Inferior parietal cortex (tissue), 1 donor: ENCODE results near the gene PXMP4.
A peak's percentile ranks its signal among the peaks of the same experiment; 100 is the strongest.

ENCODE experiments used
- DNase-seq: peaks from one replicate; pipeline ENCODE4 v3.0.0-alpha.2; 2016; ENCODE audit errors: extremely low spot score

Gene PXMP4

DNA sequence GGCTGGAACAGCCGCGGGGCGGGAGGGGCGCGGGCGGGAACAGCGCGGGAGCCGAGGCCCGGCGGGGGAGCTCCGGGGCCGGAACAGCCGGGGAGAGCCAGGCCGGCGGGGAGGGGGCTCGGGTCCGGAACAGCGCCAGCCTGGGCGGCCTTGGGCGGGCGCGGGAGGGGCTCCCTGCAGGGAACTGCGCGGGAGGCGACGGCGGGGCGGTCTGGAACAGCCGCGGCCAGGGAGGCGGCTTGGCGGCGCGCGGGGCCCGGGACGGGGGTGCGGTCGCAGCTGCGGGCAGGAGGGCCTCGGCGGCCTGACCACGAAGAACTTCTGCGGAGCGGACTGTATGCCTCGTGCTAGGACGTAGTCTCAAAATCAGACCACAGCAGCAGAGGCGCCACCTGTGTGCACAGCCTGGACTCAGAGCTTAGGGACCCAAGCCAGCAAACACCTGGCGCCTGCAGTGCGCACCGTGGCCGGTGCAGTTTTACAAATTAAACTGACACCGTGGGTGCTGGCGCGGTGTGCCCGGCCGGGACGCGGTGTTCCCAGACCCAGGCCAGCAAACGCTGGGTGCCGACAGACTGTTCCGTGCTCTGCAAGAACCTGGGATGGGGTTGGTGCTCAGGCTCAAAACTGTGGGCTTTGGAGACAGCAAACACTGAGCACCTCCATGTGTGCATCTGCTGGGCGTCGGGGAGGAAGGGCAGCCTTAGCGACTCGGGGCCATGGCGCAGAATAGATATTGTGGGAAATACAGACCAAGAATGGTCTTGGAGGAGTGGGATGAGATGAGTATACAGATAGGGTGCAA, 12.3 kb upstream of the PXMP4 start:
- peak; percentile 76 for DNase-seq

DNA sequence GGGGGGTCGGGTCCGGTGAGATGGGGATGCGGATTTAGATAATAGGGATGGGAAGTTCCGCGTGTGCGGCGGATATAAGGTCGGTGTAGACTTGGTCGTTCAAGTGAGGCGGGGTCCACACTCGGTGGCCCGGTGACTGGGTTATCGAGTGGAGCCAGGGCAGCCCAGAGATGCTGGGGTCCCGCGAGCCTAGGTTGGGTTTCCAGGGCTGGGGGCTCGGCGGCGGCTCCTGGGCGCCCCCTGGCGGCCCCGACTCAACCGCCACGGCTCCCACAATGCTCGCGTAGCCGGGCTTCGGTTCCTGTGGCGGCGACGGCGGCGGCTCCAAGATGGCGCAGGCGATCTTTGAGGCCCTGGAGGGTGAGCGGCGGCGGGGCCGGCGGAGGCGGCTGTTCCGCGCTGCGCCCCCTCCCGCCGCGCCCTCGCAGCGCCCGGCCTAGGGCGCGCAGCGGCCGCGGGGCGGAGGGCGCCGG, 11.6 kb upstream of the PXMP4 start, which contains the start of gene ZNF341:
ZNF341 (plus strand) TSS at position 304 of the 473 bp plus-strand sequence; CDS start at position 330, 26 bp downstream.
- DNase-seq = peak; percentile 83

DNA sequence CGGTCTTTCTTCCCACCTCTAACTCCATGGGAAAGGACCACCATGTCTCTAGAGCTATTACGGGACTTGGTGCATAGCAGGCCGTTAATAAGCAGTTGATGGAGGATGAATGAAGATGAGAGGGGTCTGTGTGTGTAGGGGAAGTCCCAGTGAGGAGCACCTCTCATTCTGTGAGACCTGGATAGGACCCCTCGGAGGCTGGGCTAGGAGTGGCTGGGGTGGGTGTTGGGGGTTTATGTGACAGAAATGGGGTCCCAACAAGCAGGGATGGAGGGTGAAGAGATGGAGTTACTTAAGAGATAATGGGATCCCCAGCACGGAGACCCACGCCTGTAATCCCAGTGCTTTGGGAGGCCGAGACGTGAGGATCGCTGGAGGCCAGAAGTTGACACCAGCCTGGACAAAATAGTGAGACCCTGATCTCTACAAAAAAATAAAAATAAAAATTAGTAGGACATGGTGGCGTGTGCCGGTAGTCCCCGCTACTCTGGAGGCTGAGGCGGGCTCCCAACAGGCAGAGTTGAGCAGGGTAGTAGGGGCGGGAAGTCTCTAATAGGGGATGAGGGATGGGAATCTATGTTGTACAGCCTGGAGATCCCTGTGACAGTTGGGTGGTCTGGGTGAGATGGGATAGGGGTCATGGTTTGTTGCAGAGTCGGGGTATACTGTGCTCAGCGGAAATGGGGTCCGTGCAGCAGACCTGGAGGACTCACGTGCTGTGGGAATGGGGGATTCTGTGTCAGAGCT, 11.0 kb upstream of the PXMP4 start:
- no peak for DNase-seq

DNA sequence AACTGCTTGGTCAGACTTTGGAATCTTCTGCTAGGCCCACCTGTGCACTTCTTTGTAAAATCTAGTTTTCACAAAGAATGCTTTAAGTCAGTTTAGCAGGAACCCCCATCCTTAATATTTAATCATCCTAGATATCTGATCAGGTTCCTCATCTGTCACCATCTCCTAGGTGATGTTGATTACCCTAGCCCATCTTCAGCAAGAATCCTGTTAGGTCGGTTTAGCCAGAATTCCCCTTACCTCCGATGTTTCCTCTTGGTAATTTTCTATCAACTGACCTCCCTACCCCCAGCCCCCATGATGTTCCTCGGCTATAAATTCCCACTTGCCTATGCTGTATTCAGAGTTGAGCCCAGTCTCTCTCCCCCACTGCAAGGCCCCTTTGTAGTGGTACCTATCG, 9.0 kb upstream of the PXMP4 start:
- no peak for DNase-seq

DNA sequence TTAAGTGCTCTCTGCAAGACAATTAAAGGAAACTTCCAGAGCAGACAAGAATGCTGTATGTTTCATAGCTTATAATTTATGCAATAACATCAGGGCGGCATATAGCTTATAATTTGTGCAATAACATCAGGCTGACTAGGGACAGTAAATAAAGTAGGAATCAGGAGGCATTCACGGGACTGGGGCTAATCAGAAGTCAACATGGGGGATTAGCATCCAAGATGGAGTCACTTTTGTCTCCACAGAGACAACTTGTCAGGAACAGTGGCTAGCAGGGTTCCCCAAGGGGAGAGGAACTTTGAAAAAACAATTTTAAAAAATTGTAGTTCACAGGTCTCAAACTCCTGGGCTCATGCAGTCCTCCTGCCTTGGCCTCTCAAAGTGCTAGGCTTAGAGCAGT, 8.4 kb upstream of the PXMP4 start:
- DNase-seq = no peak

DNA sequence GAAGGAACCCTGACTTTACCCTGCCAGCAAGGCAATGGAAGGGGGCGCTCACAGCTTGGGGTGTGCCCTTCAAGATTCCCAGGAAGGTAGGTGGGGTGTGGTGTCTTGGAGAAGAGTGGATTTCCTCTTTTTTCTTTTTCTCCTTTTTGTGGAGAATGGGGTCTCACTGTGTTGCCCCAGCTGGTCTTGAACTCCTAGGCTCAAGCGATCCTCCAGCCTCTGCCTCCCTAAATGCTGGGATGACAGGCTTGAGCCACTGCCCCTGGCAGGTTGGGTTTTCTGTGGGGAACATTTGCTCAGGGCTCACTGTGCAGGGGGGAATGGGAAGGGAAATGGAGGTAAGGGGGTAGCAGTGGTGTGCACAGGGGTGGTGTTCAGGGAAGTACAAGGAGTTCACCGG, 7.7 kb upstream of the PXMP4 start:
- DNase-seq = no peak

DNA sequence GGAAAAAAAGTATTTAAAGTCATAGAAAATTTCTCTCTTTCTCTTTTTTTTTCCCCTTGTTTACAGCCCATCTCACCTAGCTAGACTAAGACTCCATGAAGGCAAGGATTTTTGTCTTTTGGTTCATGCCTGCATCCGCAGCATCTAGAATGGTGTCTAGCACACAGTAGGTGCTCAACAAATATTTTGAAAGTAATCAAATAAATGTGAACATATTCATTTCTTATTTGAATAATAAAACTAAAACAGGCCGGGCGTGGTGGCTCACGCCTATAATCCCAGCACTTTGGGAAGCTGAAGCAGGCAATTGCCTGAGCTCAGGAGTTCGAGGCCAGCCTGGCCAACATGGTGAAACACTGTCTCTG, 7.0 kb upstream of the PXMP4 start:
- no peak for DNase-seq

DNA sequence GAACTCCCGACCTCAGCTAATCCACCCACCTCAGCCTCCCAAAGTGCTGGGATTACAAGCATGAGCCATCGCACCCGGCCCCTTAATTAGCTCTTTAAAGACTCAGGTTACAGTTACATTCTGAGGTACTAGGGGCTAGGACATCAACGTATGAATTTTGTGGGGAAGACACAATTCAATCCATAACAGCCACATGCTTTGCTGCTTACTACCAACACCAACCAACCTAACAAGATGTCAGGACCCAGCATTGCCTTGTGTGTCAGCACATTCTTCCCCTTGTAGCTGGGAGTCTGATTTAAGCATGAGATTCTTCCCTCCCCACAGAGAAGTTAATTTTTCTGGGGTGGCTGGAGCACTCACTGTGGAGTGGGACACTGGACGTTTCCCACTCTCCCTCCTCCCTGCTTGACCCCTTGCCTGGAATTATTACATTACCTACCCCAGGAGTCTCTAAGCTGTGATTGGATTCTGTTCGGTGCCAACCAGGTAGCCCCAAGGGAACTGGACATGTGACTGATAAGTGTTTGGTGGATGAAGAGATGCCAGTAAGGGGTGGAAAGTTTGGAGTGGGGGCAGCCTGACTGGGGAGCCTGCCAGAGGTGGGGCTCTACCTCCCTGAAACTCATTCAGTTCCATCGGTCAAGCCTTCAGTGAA, 5.6 kb upstream of the PXMP4 start:
- DNase-seq = no peak

DNA sequence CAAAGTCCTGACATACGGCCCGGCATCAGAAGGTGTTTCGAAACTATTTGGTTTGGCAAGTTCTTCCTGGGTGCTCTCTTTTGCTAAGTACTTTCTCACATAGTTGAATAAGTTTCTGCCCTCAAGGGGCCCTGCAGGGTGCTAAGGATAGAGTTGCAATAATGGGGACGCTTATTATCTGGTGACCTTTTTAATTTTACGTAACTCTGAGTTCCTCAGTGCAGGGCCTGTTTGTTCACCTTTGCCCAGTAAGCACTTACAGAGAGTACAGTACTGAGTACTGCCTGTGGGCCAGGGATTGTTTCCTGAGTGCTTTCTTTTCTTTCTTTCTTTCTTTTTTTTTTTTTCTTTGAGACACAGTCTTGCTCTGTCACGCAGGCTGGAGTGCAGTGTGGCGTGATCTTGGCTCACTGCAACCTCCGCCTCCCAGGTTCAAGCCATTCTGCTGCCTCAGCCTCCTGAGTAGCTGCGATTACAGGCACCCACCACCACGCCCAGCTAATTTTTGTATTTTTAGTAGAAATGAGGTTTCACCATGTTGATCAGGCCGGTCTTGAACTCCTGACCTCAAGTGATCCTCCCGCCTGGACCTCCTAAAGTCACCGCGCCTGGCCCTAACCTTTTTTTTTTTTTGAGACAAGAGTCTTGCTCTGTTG, 4.5 kb upstream of the PXMP4 start:
- no peak for DNase-seq

DNA sequence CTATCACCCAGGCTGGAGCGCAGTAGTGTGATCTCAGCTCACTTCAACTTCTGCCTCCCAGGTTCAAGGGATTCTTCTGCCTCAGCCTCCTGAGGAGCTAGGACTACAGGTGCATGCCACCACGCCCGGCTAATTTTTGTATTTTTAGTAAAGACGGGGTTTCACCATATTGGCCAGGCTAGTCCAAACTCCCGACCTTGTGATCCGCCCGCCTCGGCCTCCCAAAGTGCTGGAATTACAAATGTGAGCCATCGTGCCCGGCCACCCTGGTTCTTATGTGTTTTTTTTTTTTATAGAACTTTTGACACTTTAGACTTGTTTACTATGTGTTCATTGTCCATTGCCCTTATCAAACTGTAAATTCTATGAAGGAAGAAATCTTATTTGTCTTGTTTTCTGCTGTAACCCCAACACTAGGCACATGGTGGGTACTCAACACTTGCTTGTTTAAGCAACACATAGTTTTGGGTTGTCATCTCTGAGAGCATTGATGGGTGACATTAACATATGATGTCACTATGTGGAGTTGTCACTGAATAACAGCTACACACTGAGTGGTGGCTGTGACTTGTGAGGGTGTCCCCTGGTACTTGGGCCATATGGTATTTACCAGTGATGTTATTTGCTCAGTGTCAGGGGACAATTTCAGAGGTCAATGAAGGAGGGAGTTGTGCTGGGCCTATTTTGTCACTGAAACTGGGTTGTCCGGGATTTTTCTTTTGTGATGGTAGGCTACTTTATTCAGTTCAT, 1.5 kb upstream of the PXMP4 start:
- DNase-seq = no peak

DNA sequence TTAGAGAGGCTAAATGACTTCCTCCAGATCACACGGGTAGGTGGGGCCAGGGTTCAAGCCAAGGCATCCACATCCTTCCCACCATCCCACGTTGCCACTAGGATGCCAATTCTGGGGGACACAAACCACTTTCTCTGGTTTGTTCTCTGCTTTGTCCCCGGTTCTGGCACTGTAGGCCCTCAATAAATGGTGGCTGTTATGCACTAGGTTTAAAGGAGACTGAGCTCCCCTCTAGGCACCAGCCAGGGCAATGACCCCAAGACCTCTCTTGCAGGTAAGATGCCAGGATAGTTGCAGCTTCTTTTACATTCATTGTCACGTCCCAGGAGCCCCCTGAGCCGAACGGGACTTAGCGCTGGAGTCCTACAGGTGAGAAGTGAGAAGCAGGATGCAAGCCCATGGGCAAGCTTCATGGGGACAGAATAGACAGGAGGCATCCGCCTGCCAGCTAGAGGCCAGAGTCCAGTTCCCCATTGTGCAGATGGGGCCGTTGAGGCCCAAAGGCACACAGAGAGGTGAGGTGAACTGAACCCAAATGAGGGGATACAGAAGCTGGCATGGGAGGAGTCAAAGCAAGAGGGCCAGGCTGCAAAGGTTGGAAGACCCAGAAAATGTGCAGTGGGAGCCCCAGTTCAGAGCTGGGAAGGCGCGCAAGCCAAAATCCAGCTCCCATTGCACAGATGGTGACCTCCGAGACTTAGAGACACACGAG, 677 bp downstream of the PXMP4 start:
- no peak for DNase-seq

DNA sequence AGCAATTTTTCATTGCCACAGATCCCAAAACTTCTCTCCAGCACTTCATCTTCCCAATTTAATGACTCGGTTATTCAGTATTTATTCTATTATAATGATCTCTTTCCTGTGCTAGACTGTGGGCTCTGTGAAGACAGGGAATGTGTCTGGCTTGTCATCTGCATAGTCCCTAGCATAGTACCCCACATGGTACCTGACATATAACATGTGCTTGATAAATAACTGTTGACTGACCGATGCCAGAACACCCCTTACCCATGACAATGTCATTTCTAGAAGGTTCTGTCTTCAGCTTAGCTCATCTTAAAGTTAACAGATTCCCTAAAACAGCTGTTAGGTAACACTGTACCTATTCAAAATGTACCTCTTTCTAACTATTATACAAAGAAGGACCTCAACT, 3.6 kb downstream of the PXMP4 start:
- no peak for DNase-seq

DNA sequence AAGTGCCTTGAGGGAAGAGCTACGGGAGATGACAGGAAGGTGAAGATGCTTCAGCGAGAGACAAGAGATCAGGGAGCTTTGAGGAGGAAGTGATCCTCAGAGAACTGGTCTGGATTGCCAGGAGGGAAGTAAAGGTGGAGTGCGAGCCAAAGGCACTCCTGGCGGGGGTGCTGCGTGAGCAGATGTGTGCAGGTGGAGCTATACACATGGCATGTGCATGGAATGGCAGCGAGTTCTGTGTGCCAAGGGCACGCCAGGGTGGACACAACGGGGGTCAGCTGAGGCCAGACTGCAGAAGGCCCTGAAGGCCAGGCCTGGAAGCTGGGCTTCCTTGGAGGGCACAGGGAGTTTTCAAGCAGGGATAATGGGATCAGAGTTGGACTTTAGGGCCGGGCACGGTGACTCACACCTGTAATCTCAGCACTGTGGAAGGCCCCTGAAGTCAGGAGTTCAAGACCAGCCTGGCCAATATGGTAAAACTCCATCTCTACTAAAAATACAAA, 6.2 kb downstream of the PXMP4 start:
- DNase-seq = no peak

DNA sequence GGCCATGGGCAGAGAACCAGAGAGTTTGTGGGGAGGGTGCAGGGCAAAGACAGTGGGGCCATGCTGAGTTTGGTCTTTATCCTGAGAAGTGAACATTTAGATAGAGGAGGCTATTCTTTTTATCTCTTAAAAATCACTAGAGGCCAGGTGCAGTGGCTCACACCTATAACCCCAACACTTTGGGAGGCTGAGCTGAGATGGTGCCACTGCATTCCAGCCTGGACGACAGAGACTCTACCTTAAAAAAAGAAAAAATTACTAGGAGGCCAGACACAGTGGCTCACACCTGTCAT, 8.7 kb downstream of the PXMP4 start:
- no peak for DNase-seq

DNA sequence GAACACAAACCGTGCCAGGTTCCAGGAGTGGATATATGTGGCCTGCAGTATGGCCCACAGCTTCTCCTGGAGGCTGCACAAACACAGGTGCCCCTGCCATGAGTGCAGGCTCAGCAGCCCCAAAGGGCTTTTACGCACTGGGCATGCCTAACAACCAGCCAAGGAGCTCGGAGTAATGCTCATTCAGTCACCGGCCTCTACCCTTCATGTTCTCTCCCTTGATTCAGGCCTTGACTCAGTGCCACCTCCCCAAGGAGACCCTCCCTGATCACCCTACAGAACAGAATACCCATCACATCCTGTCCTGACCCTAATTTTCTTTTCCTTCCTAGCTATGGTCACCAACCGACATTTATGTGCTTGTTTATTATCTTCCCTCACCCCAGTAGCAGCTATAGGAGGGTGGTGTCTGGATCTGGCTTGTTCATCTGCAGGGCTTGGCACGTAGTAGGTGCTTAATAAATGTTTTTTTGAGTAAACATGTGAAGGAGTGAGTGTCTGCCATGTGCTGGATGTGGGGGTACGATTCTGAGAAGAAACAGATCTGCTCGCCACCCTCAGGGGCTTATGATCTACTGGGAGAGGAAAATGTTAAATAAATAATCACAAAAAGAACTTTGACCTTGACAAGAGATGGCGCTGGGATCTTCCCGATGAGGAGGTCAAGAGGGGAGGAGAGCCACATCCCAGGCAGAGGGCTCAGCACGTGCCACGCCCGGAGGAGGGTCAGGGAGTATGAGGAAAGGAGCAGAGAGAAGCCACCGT, 9.2 kb downstream of the PXMP4 start:
- DNase-seq = no peak

DNA sequence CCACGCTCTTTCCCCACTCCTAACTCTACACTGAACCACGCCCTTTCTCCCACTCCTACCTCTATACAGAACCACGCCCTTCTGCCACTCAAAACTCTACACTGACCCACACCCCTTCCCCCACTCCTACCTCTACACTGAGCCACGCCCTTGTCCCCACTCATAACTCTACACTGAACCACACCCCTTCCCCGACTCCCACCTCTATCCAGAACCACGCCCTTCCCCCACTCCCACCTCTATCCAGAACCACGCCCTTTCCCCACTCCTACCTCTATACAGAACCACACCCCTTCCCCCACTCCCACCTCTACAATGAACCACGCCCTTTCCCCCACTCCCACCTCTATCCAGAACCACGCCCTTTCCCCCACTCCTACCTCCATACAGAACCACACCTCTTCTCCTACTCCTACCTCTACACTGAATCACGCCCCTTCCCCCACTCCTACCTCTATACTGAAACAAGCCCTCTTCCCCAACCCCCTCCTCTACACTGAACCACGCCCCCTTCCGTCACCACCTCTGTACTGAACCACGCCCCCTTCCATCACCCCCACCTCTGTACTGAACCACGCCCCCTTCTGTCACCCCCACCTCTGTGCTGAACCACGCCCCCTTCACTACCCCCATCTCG, 10.1 kb downstream of the PXMP4 start:
- DNase-seq = no peak

DNA sequence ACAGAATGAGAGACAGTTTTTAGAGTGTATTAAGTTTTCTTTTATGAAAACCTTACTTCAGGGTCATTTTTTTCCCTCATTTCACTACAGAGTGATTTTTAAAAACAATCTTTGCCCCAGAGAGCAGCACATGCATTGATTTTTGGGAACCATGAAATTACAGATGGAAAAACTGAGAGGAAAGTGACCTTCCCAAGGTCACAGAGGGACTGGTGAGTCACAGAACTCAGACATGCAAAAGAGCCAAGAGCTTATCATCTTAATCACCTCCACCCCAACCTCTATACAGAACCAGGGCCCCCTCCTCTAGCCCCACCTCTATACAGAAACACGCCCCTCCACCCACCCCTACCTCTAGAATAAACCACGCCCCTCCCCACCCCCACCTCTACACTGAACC, 10.7 kb downstream of the PXMP4 start:
- DNase-seq = no peak

DNA sequence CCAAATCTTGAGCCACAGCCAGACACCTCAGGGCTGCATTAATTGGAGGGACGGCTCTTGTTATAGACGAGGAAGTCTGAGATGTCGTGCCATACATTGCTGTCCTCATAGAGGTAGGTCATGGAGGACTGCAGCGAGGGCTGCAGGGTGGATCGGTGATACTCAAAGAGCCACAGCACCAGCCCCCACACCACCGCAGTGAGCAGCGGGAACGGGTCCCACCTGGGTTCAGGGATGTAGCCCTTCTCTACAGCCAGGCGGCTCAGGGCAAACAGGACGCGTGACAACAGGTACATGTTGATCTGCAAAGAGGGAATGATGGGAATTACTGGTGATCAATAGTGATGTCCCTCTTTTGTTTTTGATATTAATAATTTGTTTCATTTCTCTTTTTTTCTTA, 12.4 kb downstream of the PXMP4 start:
- no peak for DNase-seq

DNA sequence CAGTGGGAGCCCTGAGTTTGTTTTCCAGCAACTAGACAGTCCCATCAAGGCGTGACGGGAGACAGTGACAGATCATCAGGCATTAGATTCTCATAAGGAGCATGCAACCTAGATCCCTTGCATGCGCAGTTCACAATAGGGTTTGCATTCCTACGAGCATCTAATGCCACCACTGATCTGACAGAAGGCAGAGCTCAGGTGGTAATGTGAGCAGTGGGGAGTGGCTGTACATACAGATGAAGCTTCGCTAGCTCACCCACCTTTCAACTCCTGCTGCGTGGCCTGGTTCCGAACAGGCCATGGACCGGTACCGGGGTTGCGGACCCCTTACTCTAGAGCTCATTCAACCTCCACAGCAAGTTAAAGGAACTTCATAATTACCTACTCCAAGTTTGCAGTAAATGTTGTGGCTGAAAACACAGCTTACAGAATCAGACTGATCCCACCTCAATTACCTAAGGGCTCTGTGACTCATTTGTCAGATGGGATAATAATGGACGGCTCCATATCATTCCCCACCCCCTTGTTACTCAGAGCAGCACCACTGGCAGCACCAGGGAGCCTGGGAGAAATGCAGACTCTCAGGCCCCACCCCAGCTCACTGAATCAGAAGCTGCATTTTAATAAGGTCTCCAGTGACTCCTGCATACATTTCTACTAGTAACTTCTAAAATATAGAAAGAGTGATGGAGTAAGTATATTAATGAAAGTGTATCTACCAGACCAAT, 15.7 kb downstream of the PXMP4 start:
- no peak for DNase-seq
